Gastroesophageal sphincter (tissue), 3 donors: ENCODE results near the gene ASIC2.

Experiments
- CTCF ChIP-seq, 4 experiments: fragments of 200-600 bp in 2 of 4; fragments of 450-650 bp in 2 of 4; sonication (generic) in 1 of 4; IDR thresholded peaks; one replicate each; pipeline ENCODE4 v1.5.1; 2017 to 2019; ENCODE audit warnings: antibody characterized with exemption in 4 of 4, mild to moderate bottlenecking in 2 of 4, moderate library complexity in 2 of 4
- POLR2A ChIP-seq, 2 donors: fragments of 450-650 bp; IDR thresholded peaks; one replicate each; pipeline ENCODE4 v1.6.1; 2017; ENCODE audit warnings: antibody characterized with exemption in 2 of 2, mild to moderate bottlenecking in 2 of 2, moderate library complexity in 1 of 2
- POLR2AphosphoS5 ChIP-seq: sonication (generic); formaldehyde crosslinking; IDR thresholded peaks from one replicate; pipeline ENCODE4 v1.6.1; 2017; ENCODE audit warnings: antibody characterized with exemption

DNA sequence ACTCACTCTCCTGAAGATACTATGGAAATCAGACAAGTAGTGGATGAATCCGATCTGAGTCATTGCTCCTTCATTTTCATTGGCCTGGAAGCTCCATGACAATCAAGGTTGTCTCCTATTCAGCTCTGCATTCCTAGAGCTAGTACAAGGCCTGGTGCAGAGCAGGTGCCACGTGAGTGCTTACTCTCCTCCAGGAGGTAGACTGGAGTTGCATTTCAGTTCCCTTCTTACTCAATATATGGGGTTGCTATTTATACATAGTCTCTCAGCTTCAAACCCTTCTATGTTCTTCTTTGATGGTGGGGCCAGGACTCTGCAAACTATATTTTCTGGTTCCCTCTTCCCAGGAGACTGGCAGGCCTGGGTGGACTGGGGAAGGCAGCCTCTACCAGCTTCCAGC lies 148.3 kb downstream of the ASIC2 start:
- TF ChIP-seq POLR2A (IDR thresholded peaks at IDR 0.05) (no peak), CTCF (IDR thresholded peaks at IDR 0.05) (no peak), POLR2AphosphoS5 (no peak)
